COLO668 (cell line): ENCODE data around the gene MET.
"Not testable (repeated sequence)": the region's sequence is repeated elsewhere in the genome, so short reads cannot be mapped to it uniquely, and the experiment has no call there.

Experiments
- DNase-seq: peaks from one replicate; lab custom pipeline; 2025; ENCODE audit not compliant: unreplicated experiment; lab: John Stamatoyannopoulos, UW

MET gene

GRCh38 chr7:116671681-116672595 is at the start of gene MET:
Gene MET, plus strand, starts transcription at chr7:116672196. Its CDS starts 26,889 bp downstream, at chr7:116699085.
- DNase-seq: peak; percentile 91

- no peak for DNase-seq
Measured at GRCh38 chr7:116626886-116627285, 45.1 kb upstream of the MET start.

GRCh38 chr7:116629051-116629463 is 42.9 kb upstream of the MET start:
- no peak for DNase-seq

GRCh38 chr7:116630357-116630756 is 41.6 kb upstream of the MET start:
- DNase-seq: no peak

- DNase-seq: no peak
Measured at GRCh38 chr7:116630932-116631671, 40.9 kb upstream of the MET start.

- DNase-seq: no peak
Measured at GRCh38 chr7:116631676-116632075, 40.3 kb upstream of the MET start.

- no peak for DNase-seq
Measured at GRCh38 chr7:116632384-116632783, 39.6 kb upstream of the MET start.

- DNase-seq: no peak
Measured at GRCh38 chr7:116633131-116633988, 38.6 kb upstream of the MET start.

GRCh38 chr7:116636997-116637396 is 35.0 kb upstream of the MET start:
- no peak for DNase-seq

GRCh38 chr7:116638592-116638991 is 33.4 kb upstream of the MET start:
- not testable (repeated sequence) for DNase-seq

- DNase-seq: no peak
Measured at GRCh38 chr7:116641551-116642153, 30.3 kb upstream of the MET start.

GRCh38 chr7:116643148-116643547 is 28.8 kb upstream of the MET start:
- DNase-seq: not testable (repeated sequence)

- no peak for DNase-seq
Measured at GRCh38 chr7:116644628-116645027, 27.4 kb upstream of the MET start.

GRCh38 chr7:116647290-116647689 is 24.7 kb upstream of the MET start:
- no peak for DNase-seq

- no peak for DNase-seq
Measured at GRCh38 chr7:116647861-116648260, 24.1 kb upstream of the MET start.

- no peak for DNase-seq
Measured at GRCh38 chr7:116650436-116650835, 21.6 kb upstream of the MET start.

- DNase-seq: no peak
Measured at GRCh38 chr7:116652793-116653192, 19.2 kb upstream of the MET start.

- DNase-seq: no peak
Measured at GRCh38 chr7:116653204-116653603, 18.8 kb upstream of the MET start.

- DNase-seq: no peak
Measured at GRCh38 chr7:116653646-116654045, 18.4 kb upstream of the MET start.

GRCh38 chr7:116659248-116659647 is 12.7 kb upstream of the MET start:
- DNase-seq: not testable (repeated sequence)

- DNase-seq: no peak
Measured at GRCh38 chr7:116661865-116662264, 10.1 kb upstream of the MET start.
